H9 (cell line): ENCODE measurements around the gene ANKDD1B. TPM values are rescaled to one million over a fixed set of nuclear protein-coding genes. Genes with fewer than 3 reads are reported as not detected.

Experiments
- DNase-seq: peaks from one replicate; pipeline ENCODE4 v3.0.0-alpha.2; 2017
- H2AFZ ChIP-seq: one replicate; pipeline ENCODE4 v1.6.1; 2013; ENCODE audit warnings: mild to moderate bottlenecking, low read length, control low read depth, moderate library complexity
- H2AK5ac ChIP-seq: 2 replicates; pipeline ENCODE4 v1.6.1; 2013; ENCODE audit warnings: low read length, control low read depth, mixed read lengths; ENCODE audit not compliant: insufficient read length
- H2BK120ac ChIP-seq: one replicate; pipeline ENCODE4 v1.6.1; 2013; ENCODE audit warnings: low read depth, mild to moderate bottlenecking, low read length, control low read depth, inconsistent platforms; ENCODE audit not compliant: poor library complexity, severe bottlenecking
- H2BK12ac ChIP-seq: 2 replicates; pipeline ENCODE4 v1.6.1; 2013; ENCODE audit warnings: low read length, control low read depth, mixed read lengths, low read depth; ENCODE audit not compliant: insufficient read length
- H2BK15ac ChIP-seq: 2 replicates; pipeline ENCODE4 v1.6.1; 2013; ENCODE audit warnings: low read depth, low read length, control low read depth
- H2BK20ac ChIP-seq: one replicate; pipeline ENCODE4 v1.6.1; 2013; ENCODE audit warnings: low read depth, mild to moderate bottlenecking, low read length, control low read depth, inconsistent platforms; ENCODE audit not compliant: poor library complexity, severe bottlenecking
- H2BK5ac ChIP-seq: 2 replicates; pipeline ENCODE4 v1.6.1; 2013; ENCODE audit warnings: low read length, control low read depth, mixed read lengths; ENCODE audit not compliant: insufficient read length
- H3K14ac ChIP-seq: 2 replicates; pipeline ENCODE4 v1.6.1; 2013; ENCODE audit warnings: low read length, control low read depth; ENCODE audit not compliant: insufficient read depth
- H3K18ac ChIP-seq: 2 replicates; pipeline ENCODE4 v1.6.1; 2013; ENCODE audit warnings: low read depth, mild to moderate bottlenecking, mixed read lengths, low read length, control low read depth; ENCODE audit not compliant: insufficient read length
- H3K23ac ChIP-seq: 2 replicates; pipeline ENCODE4 v1.6.1; 2013; ENCODE audit warnings: low read length, control low read depth, mixed read lengths, low read depth; ENCODE audit not compliant: insufficient read length
- H3K23me2 ChIP-seq: 2 replicates; pipeline ENCODE4 v1.6.1; 2013; ENCODE audit warnings: low read depth, mild to moderate bottlenecking, mixed read lengths, low read length, control low read depth; ENCODE audit not compliant: insufficient read length, poor library complexity, severe bottlenecking
- H3K27ac ChIP-seq: 2 replicates; pipeline ENCODE4 v1.5.1; 2013; ENCODE audit warnings: low read length, control low read depth, mixed read lengths, low read depth; ENCODE audit not compliant: insufficient read length
- H3K27me3 ChIP-seq: 2 replicates; pipeline ENCODE4 v1.6.1; 2013; ENCODE audit warnings: low read length, control low read depth, inconsistent platforms; ENCODE audit not compliant: insufficient read depth
- H3K4ac ChIP-seq: 2 replicates; pipeline ENCODE4 v1.6.1; 2013; ENCODE audit warnings: low read depth, mild to moderate bottlenecking, control low read depth, inconsistent platforms, low read length, moderate library complexity
- H3K4me1 ChIP-seq: 2 replicates; pipeline ENCODE4 v1.6.1; 2013; ENCODE audit warnings: low read length, control low read depth, inconsistent platforms; ENCODE audit not compliant: insufficient read depth
- H3K4me2 ChIP-seq: 2 replicates; pipeline ENCODE4 v1.6.1; 2013; ENCODE audit warnings: low read length, control low read depth, mixed read lengths; ENCODE audit not compliant: insufficient read length, insufficient read depth
- H3K56ac ChIP-seq: 2 replicates; pipeline ENCODE4 v1.6.1; 2013; ENCODE audit warnings: low read depth, mild to moderate bottlenecking, mixed read lengths, low read length, control low read depth; ENCODE audit not compliant: insufficient read length
- H3K79me1 ChIP-seq: 2 replicates; pipeline ENCODE4 v1.6.1; 2013; ENCODE audit warnings: low read depth, mild to moderate bottlenecking, moderate library complexity, low read length, control low read depth, inconsistent platforms; ENCODE audit not compliant: insufficient read depth, poor library complexity, severe bottlenecking
- H3K79me2 ChIP-seq: 2 replicates; pipeline ENCODE4 v1.6.1; 2013; ENCODE audit warnings: low read length, control low read depth, inconsistent platforms; ENCODE audit not compliant: insufficient read depth
- H3K9ac ChIP-seq: 2 replicates; pipeline ENCODE4 v1.6.1; 2013; ENCODE audit warnings: low read length, control low read depth, mixed read lengths; ENCODE audit not compliant: insufficient read length; ENCODE audit errors: extremely low read depth
- H3K9me3 ChIP-seq: one replicate; pipeline ENCODE4 v1.6.1; 2013; ENCODE audit warnings: low read depth, low read length, inconsistent platforms; ENCODE audit not compliant: control insufficient read depth
- H3T11ph ChIP-seq: one replicate; pipeline ENCODE4 v1.6.1; 2013; ENCODE audit warnings: mild to moderate bottlenecking, low read length, control low read depth, inconsistent platforms
- H4K20me1 ChIP-seq: one replicate; pipeline ENCODE4 v1.6.1; 2013; ENCODE audit not compliant: control insufficient read depth, insufficient read length, insufficient read depth
- H4K5ac ChIP-seq: 2 replicates; pipeline ENCODE4 v1.6.1; 2013; ENCODE audit warnings: low read depth, mild to moderate bottlenecking, mixed read lengths, low read length, control low read depth; ENCODE audit not compliant: insufficient read length
- H4K8ac ChIP-seq: replicated peaks from 2 replicates; pipeline ENCODE4 v1.6.1; 2013; ENCODE audit warnings: low read length, control low read depth, mixed read lengths, low read depth; ENCODE audit not compliant: insufficient read length
- H4K91ac ChIP-seq: 2 replicates; pipeline ENCODE4 v1.6.1; 2013; ENCODE audit warnings: low read depth, mild to moderate bottlenecking, moderate library complexity, mixed read lengths, low read length, control low read depth; ENCODE audit not compliant: insufficient read length
- H3K27ac Mint-ChIP-seq, 3 experiments: 2 replicates in 2 of 3; 3 replicates in 1 of 3; pipeline ENCODE4 v1.8.0; 2020 to 2021; ENCODE audit warnings: mixed read lengths in 3 of 3, mild to moderate bottlenecking in 1 of 3, moderate library complexity in 1 of 3
- H3K27me3 Mint-ChIP-seq: 2 replicates; pipeline ENCODE4 v1.8.0; 2021; ENCODE audit warnings: low read depth, mild to moderate bottlenecking, moderate library complexity, mixed read lengths
- H3K36me3 Mint-ChIP-seq, 3 experiments: 2 replicates in 2 of 3; 3 replicates in 1 of 3; pipeline ENCODE4 v1.8.0; 2020 to 2021; ENCODE audit warnings: low read depth in 3 of 3, mixed read lengths in 3 of 3; ENCODE audit not compliant: insufficient read depth in 1 of 3
- H3K4me1 Mint-ChIP-seq, 2 experiments: 2 replicates each; pipeline ENCODE4 v1.8.0; 2020; ENCODE audit warnings: mixed read lengths in 2 of 2
- H3K4me3 Mint-ChIP-seq, 2 experiments: 2 replicates in 1 of 2; 3 replicates in 1 of 2; pipeline ENCODE4 v1.8.0; 2020 to 2021; ENCODE audit warnings: mild to moderate bottlenecking in 2 of 2, mixed read lengths in 2 of 2, moderate library complexity in 1 of 2
- H3K9me3 Mint-ChIP-seq, 2 experiments: 2 replicates in 1 of 2; 3 replicates in 1 of 2; pipeline ENCODE4 v1.8.0; 2020; ENCODE audit warnings: mild to moderate bottlenecking in 2 of 2, mixed read lengths in 2 of 2, moderate library complexity in 1 of 2
- CTCF ChIP-seq: fragments of 200-600 bp; sonication (generic); conservative IDR thresholded peaks from 3 replicates; pipeline ENCODE4 v1.8.0; 2021; ENCODE audit warnings: antibody characterized with exemption, mild to moderate bottlenecking
- WGBS: extraction: QIAGEN DNeasy Blood & Tissue Kit; methylation state at CpG from one replicate; pipeline ENCODE4 v1.1.7; 2013; ENCODE audit warnings: missing lambda C conversion rate, low lambda C conversion rate, mixed read lengths; ENCODE audit not compliant: insufficient read length; ENCODE audit errors: extremely low coverage; 5-methylcytosine and 5-hydroxymethylcytosine counted together
- total RNA-seq: library from RNA; stranded (reverse); gene quantifications from 2 replicates; pipeline ENCODE4 v1.2.1, GENCODE V29; 2021

ANKDD1B gene
- total RNA-seq, 1 experiment from 2014 or later = 0.33 TPM

- no peak overlapping the region for H3K4me2 ChIP-seq
- H2BK120ac ChIP-seq = no peak overlapping the region
- no peak overlapping the region for H4K91ac ChIP-seq
- no peaks in the 10 kb centered on the region for H3K23me2 ChIP-seq
- H3K9me3 ChIP-seq = no peaks in the 10 kb centered on the region
- no peak overlapping the region for H3T11ph ChIP-seq
- WGBS = no CpG with 5 or more reads among the region's 2 CpGs
- no peak overlapping the region for H4K5ac ChIP-seq
- H3K27ac Mint-ChIP-seq = no peak overlapping the region
- no peak overlapping the region for H2BK12ac ChIP-seq
- H3K79me1 ChIP-seq = no peaks in the 10 kb centered on the region
- no peak overlapping the region for H4K8ac ChIP-seq
- H3K4me1 Mint-ChIP-seq = peaks cover 0 to 14% of the 10 kb centered on the region in 2 experiments; a peak in 2 of 4 replicates
- no peak overlapping the region for H2AK5ac ChIP-seq
- H3K9me3 Mint-ChIP-seq = peaks cover 14% of the 10 kb centered on the region in 2 experiments; a peak in 4 of 5 replicates
- H2BK20ac ChIP-seq = no peak overlapping the region
- H3K4me1 ChIP-seq = no peaks in the 10 kb centered on the region
- H3K27ac ChIP-seq = no peak overlapping the region
- H3K27me3 ChIP-seq = no peaks in the 10 kb centered on the region
- no peak for TF ChIP-seq CTCF
- no peak overlapping the region for H3K18ac ChIP-seq
- H3K79me2 ChIP-seq = no peaks in the 10 kb centered on the region
- H3K14ac ChIP-seq = no peak overlapping the region
- no peak overlapping the region for H3K23ac ChIP-seq
- H2BK5ac ChIP-seq = no peak overlapping the region
- no peak overlapping the region for H2BK15ac ChIP-seq
- no peak overlapping the region for H3K4me3 Mint-ChIP-seq
- H4K20me1 ChIP-seq = no peaks in the 10 kb centered on the region
- no peak overlapping the region for H3K9ac ChIP-seq
- no peak for DNase-seq
- no peaks in the 10 kb centered on the region for H3K27me3 Mint-ChIP-seq
- no peak overlapping the region for H2AFZ ChIP-seq
- H3K4ac ChIP-seq = no peak overlapping the region
- H3K56ac ChIP-seq = no peak overlapping the region
- H3K36me3 Mint-ChIP-seq = peaks cover 14 to 28% (median 22%) of the 10 kb centered on the region in 3 experiments
Observed at GRCh38 chr5:75567710-75568109, 43.5 kb upstream of the ANKDD1B start.
